Subcutaneous adipose tissue (tissue), 4 donors: ENCODE measurements around the gene MRPL51. TPM values are rescaled to one million over a fixed set of nuclear protein-coding genes. Genes with fewer than 3 reads are reported as not detected.

Source experiments
- total RNA-seq, 4 donors: library from RNA; depleted of rRNA; stranded (reverse); fragments of >200 nt; gene quantifications; one replicate each; pipeline ENCODE4 v1.1.0, GENCODE V29; 2016
- TF ChIP-seq, protein P1 (sequence below): fragments of 450-650 bp; IDR thresholded peaks from one replicate; pipeline ENCODE4 v1.5.1; 2016; ENCODE audit warnings: low read depth, mild to moderate bottlenecking, control low read depth, antibody characterized with exemption, moderate library complexity

Gene MRPL51
- total RNA-seq, 4 donors from 2014 or later = 65.6 to 99.1 (median 68.2) TPM

DNA sequence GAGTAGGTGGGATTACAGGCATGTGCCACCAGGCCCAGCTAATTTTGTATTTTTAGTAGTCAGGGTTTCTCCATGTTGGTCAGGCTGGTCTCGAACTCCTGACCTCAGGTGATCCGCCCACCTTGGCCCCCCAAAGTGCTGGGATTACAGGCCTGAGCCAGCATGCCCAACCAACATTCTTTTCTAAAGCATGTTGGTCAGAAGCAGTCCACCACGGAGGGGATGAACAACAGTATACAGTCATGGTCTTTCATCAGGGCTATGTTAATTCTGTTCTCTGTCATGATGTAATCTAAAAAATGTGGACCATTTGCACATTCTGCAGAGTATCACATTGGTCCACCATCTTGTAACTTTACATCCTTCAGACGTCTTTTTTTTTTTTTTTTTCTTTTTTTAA, 3.6 kb downstream of the MRPL51 start:
- TF ChIP-seq, protein P1, sequence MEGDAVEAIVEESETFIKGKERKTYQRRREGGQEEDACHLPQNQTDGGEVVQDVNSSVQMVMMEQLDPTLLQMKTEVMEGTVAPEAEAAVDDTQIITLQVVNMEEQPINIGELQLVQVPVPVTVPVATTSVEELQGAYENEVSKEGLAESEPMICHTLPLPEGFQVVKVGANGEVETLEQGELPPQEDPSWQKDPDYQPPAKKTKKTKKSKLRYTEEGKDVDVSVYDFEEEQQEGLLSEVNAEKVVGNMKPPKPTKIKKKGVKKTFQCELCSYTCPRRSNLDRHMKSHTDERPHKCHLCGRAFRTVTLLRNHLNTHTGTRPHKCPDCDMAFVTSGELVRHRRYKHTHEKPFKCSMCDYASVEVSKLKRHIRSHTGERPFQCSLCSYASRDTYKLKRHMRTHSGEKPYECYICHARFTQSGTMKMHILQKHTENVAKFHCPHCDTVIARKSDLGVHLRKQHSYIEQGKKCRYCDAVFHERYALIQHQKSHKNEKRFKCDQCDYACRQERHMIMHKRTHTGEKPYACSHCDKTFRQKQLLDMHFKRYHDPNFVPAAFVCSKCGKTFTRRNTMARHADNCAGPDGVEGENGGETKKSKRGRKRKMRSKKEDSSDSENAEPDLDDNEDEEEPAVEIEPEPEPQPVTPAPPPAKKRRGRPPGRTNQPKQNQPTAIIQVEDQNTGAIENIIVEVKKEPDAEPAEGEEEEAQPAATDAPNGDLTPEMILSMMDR = no peak

DNA sequence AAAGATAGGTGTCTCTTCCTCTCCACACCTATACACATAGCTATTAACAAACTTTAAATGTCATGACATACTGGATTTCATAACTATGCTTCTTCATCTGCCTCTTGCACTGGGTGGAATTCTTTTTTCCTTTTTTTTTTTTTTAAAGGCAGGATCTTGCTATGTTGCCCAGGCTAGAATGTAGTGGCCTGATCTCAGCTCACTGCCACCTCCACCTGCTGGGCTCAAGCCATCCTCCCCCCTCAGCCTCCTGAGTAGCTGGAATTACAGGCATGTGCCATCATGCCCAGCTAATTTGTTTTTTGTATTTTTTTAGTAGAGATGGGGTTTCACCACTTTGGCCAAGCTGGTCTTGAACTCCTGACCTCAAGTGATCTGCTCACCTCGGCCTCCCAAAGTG, 4.8 kb downstream of the MRPL51 start:
- TF ChIP-seq, protein P1 = no peak

DNA sequence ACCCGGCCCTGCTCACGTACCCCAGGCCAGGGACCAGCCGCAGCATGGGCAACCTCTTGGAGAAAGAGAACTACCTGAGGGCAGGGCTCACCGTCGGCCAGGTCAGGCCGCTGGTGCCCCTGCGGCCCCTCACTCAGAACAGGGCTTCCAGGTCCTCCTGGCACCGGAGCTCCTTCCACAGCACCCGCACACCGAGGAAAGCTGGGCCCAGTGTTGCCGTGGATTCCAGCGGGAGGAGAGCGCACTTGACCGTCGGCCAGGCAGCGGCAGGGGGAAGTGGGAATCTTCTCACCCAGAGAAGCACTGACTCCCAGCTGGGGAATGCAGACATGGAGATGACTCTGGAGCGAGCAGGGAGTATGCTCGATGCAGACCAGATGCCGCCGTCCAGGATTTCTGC, 14.6 kb downstream of the MRPL51 start:
- TF ChIP-seq, protein P1 = no peak

DNA sequence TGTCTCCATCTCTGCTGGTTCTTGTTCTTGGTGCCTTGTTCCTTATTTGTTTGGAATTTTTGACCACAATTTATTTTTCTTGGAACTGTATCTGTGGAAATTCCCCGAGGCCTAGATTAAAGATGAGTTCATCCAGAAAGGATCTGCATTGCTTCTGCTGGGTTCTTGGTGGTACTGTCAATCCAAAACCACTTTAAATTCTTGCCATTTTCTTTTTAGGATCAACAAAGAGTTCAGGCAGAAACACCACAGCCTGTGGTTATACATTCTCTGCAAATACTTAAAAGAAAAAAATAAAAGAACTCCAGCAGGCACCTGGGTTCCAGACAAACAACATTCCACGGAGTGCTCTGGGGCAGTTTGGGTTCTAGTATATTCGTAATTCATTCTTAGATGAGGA, 16.6 kb downstream of the MRPL51 start:
- TF ChIP-seq, protein P1 = no peak

DNA sequence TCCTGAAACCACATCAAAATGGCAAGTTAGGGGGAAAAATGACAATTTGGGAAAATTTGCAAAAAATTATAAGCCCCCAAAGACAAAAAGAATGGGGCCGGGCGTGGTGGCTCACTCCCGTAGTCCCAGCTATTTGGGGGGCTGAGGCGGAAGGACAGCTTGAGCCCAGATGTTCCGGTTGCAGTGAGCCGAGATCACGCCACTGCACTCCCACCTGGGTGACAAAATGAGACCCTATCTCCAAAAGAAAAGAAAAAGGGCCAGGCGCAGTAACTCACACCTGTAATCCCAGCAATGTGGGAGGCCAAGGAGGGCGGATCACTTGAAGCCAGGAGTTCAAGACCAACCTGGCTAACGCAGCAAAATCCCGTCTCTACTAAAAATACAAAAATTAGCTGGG, 20.6 kb downstream of the MRPL51 start:
- TF ChIP-seq, protein P1 = no peak

DNA sequence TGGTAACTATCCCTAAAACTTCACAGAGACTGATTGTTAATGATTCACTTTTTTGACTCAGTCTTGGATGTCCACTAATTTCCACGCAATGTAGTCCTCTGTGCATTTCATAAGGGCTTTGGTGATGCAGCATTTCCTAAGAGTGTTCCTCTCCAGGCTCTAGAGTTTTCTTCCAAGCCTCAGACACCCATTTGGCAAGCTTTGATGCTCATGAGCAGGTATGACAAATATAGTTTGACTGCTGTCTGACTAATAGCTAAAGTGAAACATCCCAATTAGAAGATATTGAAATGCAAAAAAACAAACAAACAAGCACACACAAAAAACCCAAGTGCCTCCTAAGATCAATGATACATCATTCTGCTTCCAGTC, 21.1 kb downstream of the MRPL51 start:
- TF ChIP-seq, protein P1 = no peak

DNA sequence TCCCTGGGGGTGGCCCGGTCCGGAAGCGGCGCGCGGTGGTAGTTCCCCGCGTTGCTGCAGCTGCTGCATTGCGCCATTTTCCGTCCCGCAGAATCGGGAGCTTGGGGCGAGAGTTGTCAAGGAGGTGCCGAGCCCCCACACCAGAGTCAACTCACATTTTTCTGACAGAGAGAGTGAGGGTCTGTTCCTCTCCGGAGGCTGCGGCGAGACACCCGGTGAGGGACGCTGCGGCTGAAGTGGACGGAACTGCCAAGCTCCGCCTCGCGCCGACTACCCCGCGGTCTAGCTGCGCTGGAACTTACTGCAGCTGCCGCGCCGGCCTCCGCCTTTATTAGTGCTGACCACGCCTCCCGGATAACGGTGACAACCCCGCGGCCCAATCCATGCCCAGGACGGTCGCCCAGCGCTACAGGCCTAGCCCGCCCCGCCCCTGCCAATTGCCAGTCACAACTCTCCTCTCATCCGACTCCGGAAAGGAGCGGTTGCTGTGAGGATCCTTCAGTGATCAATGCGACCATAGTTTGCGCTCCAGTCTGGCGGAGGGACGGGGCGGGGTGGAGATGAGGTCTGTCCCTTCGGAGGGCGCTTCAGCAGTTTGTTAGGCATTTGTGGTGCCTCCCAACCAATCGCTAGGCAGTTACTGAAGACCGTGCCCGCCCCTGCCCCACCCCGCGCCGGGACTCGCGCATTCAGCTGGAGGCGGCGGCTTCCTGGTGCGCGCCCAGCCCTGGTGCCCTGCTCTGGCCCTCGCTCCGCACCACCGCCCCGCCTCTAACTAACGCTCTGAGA, 22.5 kb downstream of the MRPL51 start, which contains the start of gene VAMP1:
Gene VAMP1 (minus strand): TSS at position 303 of the 789 bp plus-strand sequence. CDS start 146 bp downstream, at position 157.
- TF ChIP-seq, protein P1 = no peak
